ENCODE data around the gene POC1A. TPM values are rescaled to one million over a fixed set of nuclear protein-coding genes. Genes with fewer than 3 reads are reported as not detected.

POC1A gene
- total and polyA plus RNA-seq, 2 donors (not counting 1 experiment from before 2014, with no cell fraction given) = 3.8 to 17.7 TPM

DNA sequence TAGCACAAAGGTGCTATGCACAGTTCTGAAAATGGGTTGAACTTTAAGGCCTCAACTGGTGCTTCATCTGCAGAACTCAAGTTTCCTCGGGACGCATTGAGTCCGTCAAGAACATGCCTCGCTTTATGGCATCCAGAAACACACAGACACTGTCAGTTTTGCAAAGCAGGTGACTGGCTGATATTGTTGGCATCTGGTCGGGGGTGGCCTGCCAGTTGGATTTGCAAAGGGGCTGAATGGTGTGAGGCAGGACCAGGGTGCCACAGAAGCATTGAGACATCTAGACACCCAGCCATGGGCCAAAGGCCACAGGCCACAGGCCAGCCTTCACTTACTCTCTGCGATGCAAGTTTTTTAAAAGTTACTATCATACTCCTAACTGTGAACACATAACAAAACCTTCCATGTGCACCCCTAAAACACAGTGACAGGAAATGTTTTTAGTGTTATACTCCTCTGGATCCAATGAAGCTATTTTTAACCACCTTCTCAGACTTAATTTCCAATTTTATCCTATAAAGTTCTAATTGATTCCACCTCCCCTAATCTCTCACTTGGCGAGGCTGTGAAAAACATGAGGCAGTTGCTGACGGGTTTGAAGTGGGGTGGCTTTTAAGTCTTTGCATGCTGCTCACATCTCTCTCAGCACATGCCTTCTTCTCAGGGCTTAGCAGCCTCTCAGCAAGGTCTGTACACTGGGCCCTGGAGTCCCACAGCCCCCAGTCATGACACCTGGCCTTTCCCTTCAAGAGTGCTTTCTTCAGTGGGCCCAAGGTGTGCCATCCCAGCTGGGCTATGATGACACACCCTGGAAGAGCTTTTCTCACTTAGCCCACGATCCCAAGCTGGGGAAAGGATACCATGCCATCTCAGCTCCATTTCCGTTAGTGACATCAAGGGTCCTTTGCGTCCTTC lies 59.4 kb downstream of the POC1A start:
- no peak overlapping the region for H2AFZ ChIP-seq (ENCODE audit: low read length)
- no peak overlapping the region for H3K4me2 ChIP-seq (ENCODE audit: extremely low read depth, insufficient read depth, low read length)
- TF ChIP-seq, protein P1, sequence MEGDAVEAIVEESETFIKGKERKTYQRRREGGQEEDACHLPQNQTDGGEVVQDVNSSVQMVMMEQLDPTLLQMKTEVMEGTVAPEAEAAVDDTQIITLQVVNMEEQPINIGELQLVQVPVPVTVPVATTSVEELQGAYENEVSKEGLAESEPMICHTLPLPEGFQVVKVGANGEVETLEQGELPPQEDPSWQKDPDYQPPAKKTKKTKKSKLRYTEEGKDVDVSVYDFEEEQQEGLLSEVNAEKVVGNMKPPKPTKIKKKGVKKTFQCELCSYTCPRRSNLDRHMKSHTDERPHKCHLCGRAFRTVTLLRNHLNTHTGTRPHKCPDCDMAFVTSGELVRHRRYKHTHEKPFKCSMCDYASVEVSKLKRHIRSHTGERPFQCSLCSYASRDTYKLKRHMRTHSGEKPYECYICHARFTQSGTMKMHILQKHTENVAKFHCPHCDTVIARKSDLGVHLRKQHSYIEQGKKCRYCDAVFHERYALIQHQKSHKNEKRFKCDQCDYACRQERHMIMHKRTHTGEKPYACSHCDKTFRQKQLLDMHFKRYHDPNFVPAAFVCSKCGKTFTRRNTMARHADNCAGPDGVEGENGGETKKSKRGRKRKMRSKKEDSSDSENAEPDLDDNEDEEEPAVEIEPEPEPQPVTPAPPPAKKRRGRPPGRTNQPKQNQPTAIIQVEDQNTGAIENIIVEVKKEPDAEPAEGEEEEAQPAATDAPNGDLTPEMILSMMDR (conservative IDR thresholded peaks at IDR 0.05 in 1 of 2, IDR thresholded peaks at IDR 0.05 in 1 of 2; ENCODE audit: low read depth in 1 of 2, low read length in 2 of 2) = no peak
- no peak for TF ChIP-seq EZH2 (IDR thresholded peaks at IDR 0.05; ENCODE audit: low read length, missing control alignments)
- DNase-seq (ENCODE audit: low read depth in 2 of 2) = no peak
- H3K9ac ChIP-seq (ENCODE audit: insufficient read depth, low read length) = no peak overlapping the region
- H3K79me2 ChIP-seq (ENCODE audit: control insufficient read depth, insufficient read depth, low read length) = no peaks in the 10 kb centered on the region
- no peak overlapping the region for H3K4me3 ChIP-seq (replicated peaks in 1 of 4; ENCODE audit: control extremely low read depth in 1 of 4, insufficient read depth in 1 of 4, low read depth in 3 of 4, low read length in 4 of 4)
- H3K9me3 ChIP-seq (ENCODE audit: control insufficient read depth, insufficient read depth, low read depth, low read length) = no peaks in the 10 kb centered on the region
- H3K27me3 ChIP-seq (ENCODE audit: control insufficient read depth, insufficient read depth, low read length) = no peaks in the 10 kb centered on the region
- peaks cover 29% of the 10 kb centered on the region for H3K4me1 ChIP-seq (ENCODE audit: control insufficient read depth, extremely low read depth, insufficient read depth, low read length)
- H4K20me1 ChIP-seq (ENCODE audit: control insufficient read depth, extremely low read depth, insufficient read depth, low read length) = no peaks in the 10 kb centered on the region
- H3K36me3 ChIP-seq (ENCODE audit: control insufficient read depth, insufficient read depth, low read length) = peaks cover 1% of the 10 kb centered on the region
- no peak overlapping the region for H3K27ac ChIP-seq (ENCODE audit: insufficient read depth, low read length)

DNA sequence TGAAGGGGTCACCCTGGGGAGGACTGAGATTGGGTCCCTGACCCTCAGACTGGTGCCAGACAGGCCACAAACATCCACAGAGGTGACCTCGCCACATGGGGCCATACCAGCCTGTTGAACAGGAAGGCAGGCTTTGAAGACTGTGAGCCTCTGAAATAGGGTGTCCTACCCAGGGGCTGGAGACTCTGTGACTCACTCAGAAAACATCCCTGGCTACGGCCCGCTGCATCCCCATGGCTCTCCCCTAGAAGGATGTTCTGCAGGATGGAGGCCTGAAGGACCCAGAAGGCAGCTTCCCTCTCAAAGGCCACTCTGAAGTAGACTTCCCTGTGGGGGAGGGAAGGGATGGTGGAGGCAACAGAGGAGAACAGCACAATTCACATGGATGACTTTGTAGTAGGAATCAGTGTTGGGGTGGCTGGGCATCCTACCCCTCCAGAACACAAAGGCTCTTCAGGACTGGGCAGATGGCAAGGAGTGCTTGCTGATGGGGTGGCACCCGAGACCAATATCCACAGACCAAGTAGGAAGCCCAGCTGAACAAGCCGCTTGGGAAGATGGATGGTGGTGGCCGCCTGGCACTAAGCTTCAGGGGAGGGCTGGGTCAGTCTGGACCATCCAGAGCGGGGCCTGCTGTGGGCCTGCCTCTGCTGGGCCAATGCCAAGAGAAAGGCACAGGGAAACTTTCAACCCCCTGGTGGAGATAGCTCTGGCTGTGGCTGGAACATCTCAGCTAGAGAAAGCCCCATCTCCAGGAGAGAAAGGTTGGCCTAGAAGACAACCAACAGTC lies 60.3 kb downstream of the POC1A start:
- H3K27ac ChIP-seq (ENCODE audit: insufficient read depth, low read length) = no peak overlapping the region
- H3K9ac ChIP-seq (ENCODE audit: insufficient read depth, low read length) = no peak overlapping the region
- H4K20me1 ChIP-seq (ENCODE audit: control insufficient read depth, extremely low read depth, insufficient read depth, low read length) = no peaks in the 10 kb centered on the region
- no peak overlapping the region for H2AFZ ChIP-seq (ENCODE audit: low read length)
- no peaks in the 10 kb centered on the region for H3K27me3 ChIP-seq (ENCODE audit: control insufficient read depth, insufficient read depth, low read length)
- peak; percentile 29 to 70 for DNase-seq (ENCODE audit: low read depth in 2 of 2)
- H3K36me3 ChIP-seq (ENCODE audit: control insufficient read depth, insufficient read depth, low read length) = peaks cover 1% of the 10 kb centered on the region
- H3K4me2 ChIP-seq (ENCODE audit: extremely low read depth, insufficient read depth, low read length) = no peak overlapping the region
- no peak overlapping the region for H3K4me3 ChIP-seq (replicated peaks in 1 of 4; ENCODE audit: control extremely low read depth in 1 of 4, insufficient read depth in 1 of 4, low read depth in 3 of 4, low read length in 4 of 4)
- TF ChIP-seq, protein P1 (conservative IDR thresholded peaks at IDR 0.05 in 1 of 2, IDR thresholded peaks at IDR 0.05 in 1 of 2; ENCODE audit: low read depth in 1 of 2, low read length in 2 of 2) = no peak
- TF ChIP-seq EZH2 (IDR thresholded peaks at IDR 0.05; ENCODE audit: low read length, missing control alignments) = no peak
- H3K79me2 ChIP-seq (ENCODE audit: control insufficient read depth, insufficient read depth, low read length) = no peaks in the 10 kb centered on the region
- no peaks in the 10 kb centered on the region for H3K9me3 ChIP-seq (ENCODE audit: control insufficient read depth, insufficient read depth, low read depth, low read length)
- peaks cover 37% of the 10 kb centered on the region for H3K4me1 ChIP-seq (ENCODE audit: control insufficient read depth, extremely low read depth, insufficient read depth, low read length)

GRCh38 chr3:52092891-52093290 lies 61.3 kb downstream of the POC1A start:
- DNase-seq (ENCODE audit: low read depth in 2 of 2) = no peak
- H3K27me3 ChIP-seq (ENCODE audit: control insufficient read depth, insufficient read depth, low read length) = no peaks in the 10 kb centered on the region
- H4K20me1 ChIP-seq (ENCODE audit: control insufficient read depth, extremely low read depth, insufficient read depth, low read length) = no peaks in the 10 kb centered on the region
- no peak overlapping the region for H2AFZ ChIP-seq (ENCODE audit: low read length)
- no peak overlapping the region for H3K4me2 ChIP-seq (ENCODE audit: extremely low read depth, insufficient read depth, low read length)
- no peaks in the 10 kb centered on the region for H3K79me2 ChIP-seq (ENCODE audit: control insufficient read depth, insufficient read depth, low read length)
- TF ChIP-seq, protein P1 (conservative IDR thresholded peaks at IDR 0.05 in 1 of 2, IDR thresholded peaks at IDR 0.05 in 1 of 2; ENCODE audit: low read depth in 1 of 2, low read length in 2 of 2) = no peak
- TF ChIP-seq EZH2 (IDR thresholded peaks at IDR 0.05; ENCODE audit: low read length, missing control alignments) = no peak
- peaks cover 46% of the 10 kb centered on the region for H3K4me1 ChIP-seq (ENCODE audit: control insufficient read depth, extremely low read depth, insufficient read depth, low read length)
- no peak overlapping the region for H3K9ac ChIP-seq (ENCODE audit: insufficient read depth, low read length)
- H3K36me3 ChIP-seq (ENCODE audit: control insufficient read depth, insufficient read depth, low read length) = peaks cover 1% of the 10 kb centered on the region
- H3K27ac ChIP-seq (ENCODE audit: insufficient read depth, low read length) = no peak overlapping the region
- H3K4me3 ChIP-seq (replicated peaks in 1 of 4; ENCODE audit: control extremely low read depth in 1 of 4, insufficient read depth in 1 of 4, low read depth in 3 of 4, low read length in 4 of 4) = no peak overlapping the region
- H3K9me3 ChIP-seq (ENCODE audit: control insufficient read depth, insufficient read depth, low read depth, low read length) = no peaks in the 10 kb centered on the region

Data from fibroblast of lung (primary cell).